Neural cell (in vitro differentiated cells): ENCODE data around the gene TSACC. TPM values are rescaled to one million over a fixed set of nuclear protein-coding genes. Genes with fewer than 3 reads are reported as not detected.

Source experiments
- H2AFZ ChIP-seq: fragments of 200-600, 300-800 bp; sonication (generic), shearing (Covaris generic); 2 replicates; pipeline ENCODE4 v1.6.0; 2014; ENCODE audit warnings: low read depth, mild to moderate bottlenecking, antibody characterized with exemption, low read length, moderate library complexity
- H3F3A ChIP-seq: fragments of 200-600 bp; shearing (Covaris generic); 2 replicates; pipeline ENCODE4 v1.6.1; 2016; ENCODE audit warnings: mild to moderate bottlenecking, moderate library complexity, mixed read lengths, antibody characterized with exemption, low read length; ENCODE audit not compliant: insufficient read depth, poor library complexity, severe bottlenecking
- H3K27ac ChIP-seq: fragments of 200-600, 300-800 bp; sonication (generic), shearing (Covaris generic); 2 replicates; pipeline ENCODE4 v1.5.1; 2014; ENCODE audit warnings: mild to moderate bottlenecking, low read length, moderate library complexity
- H3K27me3 ChIP-seq: fragments of 300-800, 200-600 bp; sonication (generic), shearing (Covaris generic); 2 replicates; pipeline ENCODE4 v1.6.0; 2014; ENCODE audit warnings: mild to moderate bottlenecking, low read depth, low read length, moderate library complexity; ENCODE audit not compliant: insufficient read depth
- H3K36me3 ChIP-seq: fragments of 300-800, 200-600 bp; sonication (generic), shearing (Covaris generic); 2 replicates; pipeline ENCODE4 v1.5.1; 2014; ENCODE audit warnings: mild to moderate bottlenecking, antibody characterized with exemption, low read length, moderate library complexity; ENCODE audit not compliant: insufficient read depth
- H3K4me2 ChIP-seq: fragments of 300-800, 200-600 bp; sonication (generic), shearing (Covaris generic); 2 replicates; pipeline ENCODE4 v1.6.0; 2014; ENCODE audit warnings: mild to moderate bottlenecking, low read length
- H3K4me3 ChIP-seq: fragments of 300-800, 200-600 bp; sonication (generic), shearing (Covaris generic); 2 replicates; pipeline ENCODE4 v1.5.1; 2014; ENCODE audit warnings: mild to moderate bottlenecking, low read length, moderate library complexity
- H3K79me2 ChIP-seq: fragments of 200-600 bp; shearing (Covaris generic); replicated peaks from 2 replicates; pipeline ENCODE4 v1.6.0; 2014; ENCODE audit warnings: mild to moderate bottlenecking, low read length, moderate library complexity; ENCODE audit not compliant: insufficient read depth
- H3K9ac ChIP-seq: fragments of 300-800, 200-600 bp; sonication (generic), shearing (Covaris generic); 2 replicates; pipeline ENCODE4 v1.6.1; 2016; ENCODE audit warnings: mild to moderate bottlenecking, low read length, mixed read lengths
- H3K9me2 ChIP-seq: fragments of 200-600 bp; shearing (Covaris generic); 2 replicates; pipeline ENCODE4 v1.6.1; 2016; ENCODE audit warnings: mild to moderate bottlenecking, low read length, mixed read lengths; ENCODE audit not compliant: insufficient read depth
- H3K9me3 ChIP-seq: fragments of 200-600, 300-800 bp; sonication (generic), shearing (Covaris generic); 2 replicates; pipeline ENCODE4 v1.6.1; 2016; ENCODE audit warnings: mild to moderate bottlenecking, mixed run types, low read length, moderate library complexity, mixed read lengths
- H4K20me1 ChIP-seq: fragments of 200-600 bp; shearing (Covaris generic); 2 replicates; pipeline ENCODE4 v1.6.1; 2016; ENCODE audit warnings: mild to moderate bottlenecking, mixed run types; ENCODE audit not compliant: insufficient read depth
- EP300 ChIP-seq: fragments of 450-650 bp; conservative IDR thresholded peaks from 2 replicates; pipeline ENCODE4 v1.6.1; 2014; ENCODE audit warnings: antibody characterized with exemption, mild to moderate bottlenecking, moderate library complexity; ENCODE audit not compliant: poor library complexity, severe bottlenecking
- EZH2 ChIP-seq: fragments of 200-600, 300-800 bp; shearing (Covaris generic), sonication (generic); IDR thresholded peaks from 2 replicates; pipeline ENCODE4 v1.6.1; 2014; ENCODE audit warnings: antibody characterized with exemption, low read length, borderline replicate concordance, mild to moderate bottlenecking; ENCODE audit not compliant: insufficient read depth, poor library complexity, severe bottlenecking
- MXI1 ChIP-seq: fragments of 450-650 bp; conservative IDR thresholded peaks from 2 replicates; pipeline ENCODE4 v1.6.1; 2014; ENCODE audit warnings: antibody characterized with exemption, mild to moderate bottlenecking; ENCODE audit not compliant: poor library complexity, severe bottlenecking
- POLR2AphosphoS5 ChIP-seq: IDR thresholded peaks from 2 replicates; pipeline ENCODE4 v1.6.1; 2012
- RAD21 ChIP-seq: fragments of 450-650 bp; conservative IDR thresholded peaks from 2 replicates; pipeline ENCODE4 v1.6.1; 2014; ENCODE audit warnings: antibody characterized with exemption, mild to moderate bottlenecking, moderate library complexity
- SMC3 ChIP-seq: fragments of 450-650 bp; conservative IDR thresholded peaks from 2 replicates; pipeline ENCODE4 v1.6.1; 2014; ENCODE audit warnings: antibody characterized with exemption, mild to moderate bottlenecking, moderate library complexity; ENCODE audit not compliant: poor library complexity
- TAF1 ChIP-seq: IDR thresholded peaks from 2 replicates; pipeline ENCODE4 v1.6.1; 2012; ENCODE audit warnings: low read depth
- polyA plus RNA-seq: library from polyadenylated mRNA; depleted of rRNA; stranded (reverse); fragments of >200 nt; gene quantifications from 2 replicates; pipeline ENCODE4 v1.2.3, GENCODE V29; 2014
- TF ChIP-seq, protein P1 (sequence below): IDR thresholded peaks from 2 replicates; pipeline ENCODE4 v1.6.1; 2012; ENCODE audit warnings: borderline replicate concordance
- TF ChIP-seq, protein P2 (sequence below): fragments of 450-650 bp; IDR thresholded peaks from 2 replicates; pipeline ENCODE4 v1.5.1; 2014; ENCODE audit warnings: antibody characterized with exemption, mild to moderate bottlenecking, moderate library complexity; ENCODE audit not compliant: poor library complexity, severe bottlenecking

The TSACC gene
- polyA plus RNA-seq, 1 donor from 2014 or later = not detected

DNA sequence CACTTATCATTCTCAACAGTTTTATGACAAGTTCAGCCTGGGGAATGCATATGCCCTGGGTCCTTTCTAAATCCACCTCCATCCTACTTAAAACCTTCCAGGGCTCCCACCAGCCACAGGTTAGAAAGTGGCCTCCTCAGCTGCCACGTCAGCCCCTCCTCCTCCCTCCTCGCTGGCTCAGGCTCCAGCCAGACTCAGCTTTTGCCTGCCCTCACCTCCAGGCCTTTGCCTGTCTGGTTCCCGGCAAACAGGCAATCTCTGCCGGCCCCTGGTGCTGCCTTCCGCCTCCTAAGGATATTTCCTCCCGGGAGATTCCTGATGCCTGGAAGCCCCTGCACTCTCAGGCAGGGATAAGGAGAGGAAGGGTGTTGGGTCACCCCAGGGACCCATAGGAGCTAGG lies 40.2 kb downstream of the TSACC start:
- no peaks in the 10 kb centered on the region for H4K20me1 ChIP-seq

DNA sequence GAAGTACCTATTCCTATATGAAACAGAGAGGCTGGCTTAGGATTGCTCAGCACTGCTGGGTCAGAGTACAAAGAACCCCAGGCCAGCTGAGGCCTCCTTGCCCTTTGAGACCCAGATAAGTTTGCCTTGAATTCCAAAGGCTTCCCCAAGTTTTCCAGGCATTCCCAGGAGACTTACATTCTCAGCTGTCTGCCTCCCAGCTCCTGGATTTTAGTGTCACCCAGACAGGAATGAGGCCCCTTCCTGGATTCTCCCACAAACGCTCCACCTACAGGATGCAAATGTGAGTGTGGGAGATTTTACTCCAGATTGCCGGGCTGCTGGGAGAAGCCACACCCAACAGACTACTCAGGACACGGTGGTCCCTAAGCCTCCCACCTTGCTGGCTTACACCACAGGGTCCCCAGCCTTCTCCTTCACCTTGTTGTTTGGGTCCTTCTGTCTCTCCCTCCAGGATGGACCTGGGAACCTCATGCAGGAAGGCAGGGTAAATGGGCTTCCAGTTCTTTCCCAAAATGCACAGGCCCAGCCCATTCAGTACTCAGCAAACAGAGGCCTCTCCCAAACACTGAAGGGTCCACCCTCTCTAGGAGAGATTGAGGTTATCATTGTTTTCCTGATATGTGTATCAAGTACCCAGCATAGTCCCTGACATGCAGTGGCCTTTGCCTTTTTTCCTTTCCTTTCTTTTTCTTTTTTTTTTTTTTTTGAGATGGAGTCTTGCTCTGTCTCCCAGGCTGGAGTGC lies 41.3 kb downstream of the TSACC start:
- no peak for TF ChIP-seq SMC3
- TF ChIP-seq, protein P1, sequence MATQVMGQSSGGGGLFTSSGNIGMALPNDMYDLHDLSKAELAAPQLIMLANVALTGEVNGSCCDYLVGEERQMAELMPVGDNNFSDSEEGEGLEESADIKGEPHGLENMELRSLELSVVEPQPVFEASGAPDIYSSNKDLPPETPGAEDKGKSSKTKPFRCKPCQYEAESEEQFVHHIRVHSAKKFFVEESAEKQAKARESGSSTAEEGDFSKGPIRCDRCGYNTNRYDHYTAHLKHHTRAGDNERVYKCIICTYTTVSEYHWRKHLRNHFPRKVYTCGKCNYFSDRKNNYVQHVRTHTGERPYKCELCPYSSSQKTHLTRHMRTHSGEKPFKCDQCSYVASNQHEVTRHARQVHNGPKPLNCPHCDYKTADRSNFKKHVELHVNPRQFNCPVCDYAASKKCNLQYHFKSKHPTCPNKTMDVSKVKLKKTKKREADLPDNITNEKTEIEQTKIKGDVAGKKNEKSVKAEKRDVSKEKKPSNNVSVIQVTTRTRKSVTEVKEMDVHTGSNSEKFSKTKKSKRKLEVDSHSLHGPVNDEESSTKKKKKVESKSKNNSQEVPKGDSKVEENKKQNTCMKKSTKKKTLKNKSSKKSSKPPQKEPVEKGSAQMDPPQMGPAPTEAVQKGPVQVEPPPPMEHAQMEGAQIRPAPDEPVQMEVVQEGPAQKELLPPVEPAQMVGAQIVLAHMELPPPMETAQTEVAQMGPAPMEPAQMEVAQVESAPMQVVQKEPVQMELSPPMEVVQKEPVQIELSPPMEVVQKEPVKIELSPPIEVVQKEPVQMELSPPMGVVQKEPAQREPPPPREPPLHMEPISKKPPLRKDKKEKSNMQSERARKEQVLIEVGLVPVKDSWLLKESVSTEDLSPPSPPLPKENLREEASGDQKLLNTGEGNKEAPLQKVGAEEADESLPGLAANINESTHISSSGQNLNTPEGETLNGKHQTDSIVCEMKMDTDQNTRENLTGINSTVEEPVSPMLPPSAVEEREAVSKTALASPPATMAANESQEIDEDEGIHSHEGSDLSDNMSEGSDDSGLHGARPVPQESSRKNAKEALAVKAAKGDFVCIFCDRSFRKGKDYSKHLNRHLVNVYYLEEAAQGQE = no peak
- TF ChIP-seq, protein P2, sequence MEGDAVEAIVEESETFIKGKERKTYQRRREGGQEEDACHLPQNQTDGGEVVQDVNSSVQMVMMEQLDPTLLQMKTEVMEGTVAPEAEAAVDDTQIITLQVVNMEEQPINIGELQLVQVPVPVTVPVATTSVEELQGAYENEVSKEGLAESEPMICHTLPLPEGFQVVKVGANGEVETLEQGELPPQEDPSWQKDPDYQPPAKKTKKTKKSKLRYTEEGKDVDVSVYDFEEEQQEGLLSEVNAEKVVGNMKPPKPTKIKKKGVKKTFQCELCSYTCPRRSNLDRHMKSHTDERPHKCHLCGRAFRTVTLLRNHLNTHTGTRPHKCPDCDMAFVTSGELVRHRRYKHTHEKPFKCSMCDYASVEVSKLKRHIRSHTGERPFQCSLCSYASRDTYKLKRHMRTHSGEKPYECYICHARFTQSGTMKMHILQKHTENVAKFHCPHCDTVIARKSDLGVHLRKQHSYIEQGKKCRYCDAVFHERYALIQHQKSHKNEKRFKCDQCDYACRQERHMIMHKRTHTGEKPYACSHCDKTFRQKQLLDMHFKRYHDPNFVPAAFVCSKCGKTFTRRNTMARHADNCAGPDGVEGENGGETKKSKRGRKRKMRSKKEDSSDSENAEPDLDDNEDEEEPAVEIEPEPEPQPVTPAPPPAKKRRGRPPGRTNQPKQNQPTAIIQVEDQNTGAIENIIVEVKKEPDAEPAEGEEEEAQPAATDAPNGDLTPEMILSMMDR = no peak
- TF ChIP-seq EP300 = no peak
- TF ChIP-seq TAF1 = no peak
- TF ChIP-seq MXI1 = no peak
- TF ChIP-seq POLR2AphosphoS5 = no peak

More for the DNA sequence above, 40.2 kb downstream of the TSACC start:
- H3K9me2 ChIP-seq = no peaks in the 10 kb centered on the region
- H3K79me2 ChIP-seq = no peaks in the 10 kb centered on the region
- no peak overlapping the region for H3K4me3 ChIP-seq
- no peaks in the 10 kb centered on the region for H3K36me3 ChIP-seq
- H3K27me3 ChIP-seq = peaks cover 5% of the 10 kb centered on the region
- no peaks in the 10 kb centered on the region for H3F3A ChIP-seq
- H2AFZ ChIP-seq = no peak overlapping the region
- H3K4me2 ChIP-seq = no peak overlapping the region
- no peaks in the 10 kb centered on the region for H3K9me3 ChIP-seq
- H3K27ac ChIP-seq = no peak overlapping the region
- TF ChIP-seq MXI1 (no peak), TAF1 (no peak), SMC3 (no peak), POLR2AphosphoS5 (no peak), RAD21 (no peak), EP300 (no peak), EZH2 (no peak)
- TF ChIP-seq, protein P1 = no peak
- TF ChIP-seq, protein P2 = no peak
- H3K9ac ChIP-seq = no peak overlapping the region

More for the DNA sequence above, 41.3 kb downstream of the TSACC start:
- peaks cover 3% of the 10 kb centered on the region for H3K27me3 ChIP-seq
- H3K4me3 ChIP-seq = no peak overlapping the region
- H4K20me1 ChIP-seq = no peaks in the 10 kb centered on the region
- no peaks in the 10 kb centered on the region for H3K9me3 ChIP-seq
- H3K9ac ChIP-seq = no peak overlapping the region
- no peaks in the 10 kb centered on the region for H3K79me2 ChIP-seq
- no peaks in the 10 kb centered on the region for H3K9me2 ChIP-seq
- no peak overlapping the region for H2AFZ ChIP-seq
- H3K27ac ChIP-seq = no peak overlapping the region
- no peak overlapping the region for H3K4me2 ChIP-seq
- no peaks in the 10 kb centered on the region for H3F3A ChIP-seq
- no peaks in the 10 kb centered on the region for H3K36me3 ChIP-seq
